ENCODE data around the gene GUCY2D. TPM values are rescaled to one million over a fixed set of nuclear protein-coding genes. Genes with fewer than 3 reads are reported as not detected.
A peak's percentile ranks its signal among the peaks of the same experiment; 100 is the strongest.

Gene GUCY2D
- total RNA-seq, 2 donors from 2014 or later: 1.2 to 1.6 TPM

GRCh38 chr17:7972131-7972785 lies 30.2 kb upstream of the GUCY2D start:
- Mint-ChIP-seq H3K4me1 (peaks cover 10% of the 10 kb centered on the region), H3K36me3 (ENCODE audit: low read depth) (peaks cover 15% of the 10 kb centered on the region), H3K4me3 (peak overlapping the region; percentile 31), H3K27me3 (ENCODE audit: insufficient read depth) (no peaks in the 10 kb centered on the region), H3K9me3 (peaks cover 40% of the 10 kb centered on the region), H3K27ac (peak overlapping the region; percentile 96)
- Histone ChIP-seq H3K4me3 (ENCODE audit: low read length) (peak overlapping the region; percentile 53), H3K9me3 (ENCODE audit: control insufficient read depth, low read length) (peaks cover 29% of the 10 kb centered on the region), H3K27ac (ENCODE audit: low read depth, low read length) (no peak overlapping the region), H3K9ac (ENCODE audit: extremely low read depth, low read length, poor library complexity, severe bottlenecking) (no peak overlapping the region), H3K27me3 (ENCODE audit: control insufficient read depth, insufficient read depth, low read length, poor library complexity, severe bottlenecking) (no peaks in the 10 kb centered on the region), H3K4me1 (ENCODE audit: control insufficient read depth, insufficient read depth, low read length) (no peaks in the 10 kb centered on the region), H3K36me3 (ENCODE audit: control insufficient read depth, insufficient read depth, low read length) (no peaks in the 10 kb centered on the region)
- WGBS, 2 experiments (ENCODE audit: insufficient coverage in 1 of 2, insufficient read length in 1 of 2): 80 to 89% methylated on average over 1 to 8 of the region's 8 CpGs
- peak; percentile 60 for TF ChIP-seq CTCF (conservative IDR thresholded peaks at IDR 0.05)
- no peak for DNase-seq

GRCh38 chr17:7974638-7975131 lies 27.7 kb upstream of the GUCY2D start:
- Histone ChIP-seq H3K4me1 (ENCODE audit: control insufficient read depth, insufficient read depth, low read length) (no peaks in the 10 kb centered on the region), H3K27ac (ENCODE audit: low read depth, low read length) (no peak overlapping the region), H3K9me3 (ENCODE audit: control insufficient read depth, low read length) (peaks cover 29% of the 10 kb centered on the region), H3K4me3 (ENCODE audit: low read length) (peak overlapping the region; percentile 68), H3K9ac (ENCODE audit: extremely low read depth, low read length, poor library complexity, severe bottlenecking) (no peak overlapping the region), H3K27me3 (ENCODE audit: control insufficient read depth, insufficient read depth, low read length, poor library complexity, severe bottlenecking) (no peaks in the 10 kb centered on the region), H3K36me3 (ENCODE audit: control insufficient read depth, insufficient read depth, low read length) (no peaks in the 10 kb centered on the region)
- Mint-ChIP-seq H3K9me3 (peaks cover 41% of the 10 kb centered on the region), H3K27ac (no peak overlapping the region), H3K4me1 (peaks cover 14% of the 10 kb centered on the region), H3K27me3 (ENCODE audit: insufficient read depth) (no peaks in the 10 kb centered on the region), H3K36me3 (ENCODE audit: low read depth) (peaks cover 11% of the 10 kb centered on the region), H3K4me3 (no peak overlapping the region)
- no peak for TF ChIP-seq CTCF (conservative IDR thresholded peaks at IDR 0.05)
- DNase-seq: no peak

GRCh38 chr17:7977039-7977438 lies 25.4 kb upstream of the GUCY2D start:
- peaks cover 43% of the 10 kb centered on the region for H3K9me3 Mint-ChIP-seq
- Histone ChIP-seq H3K36me3 (ENCODE audit: control insufficient read depth, insufficient read depth, low read length) (no peaks in the 10 kb centered on the region), H3K9me3 (ENCODE audit: control insufficient read depth, low read length) (peaks cover 29% of the 10 kb centered on the region), H3K4me3 (ENCODE audit: low read length) (no peak overlapping the region), H3K4me1 (ENCODE audit: control insufficient read depth, insufficient read depth, low read length) (no peaks in the 10 kb centered on the region), H3K9ac (ENCODE audit: extremely low read depth, low read length, poor library complexity, severe bottlenecking) (no peak overlapping the region), H3K27ac (ENCODE audit: low read depth, low read length) (no peak overlapping the region), H3K27me3 (ENCODE audit: control insufficient read depth, insufficient read depth, low read length, poor library complexity, severe bottlenecking) (no peaks in the 10 kb centered on the region)
- H3K36me3 Mint-ChIP-seq (ENCODE audit: low read depth): peaks cover 11% of the 10 kb centered on the region
- H3K4me3 Mint-ChIP-seq: no peak overlapping the region
- no peaks in the 10 kb centered on the region for H3K27me3 Mint-ChIP-seq (ENCODE audit: insufficient read depth)
- no peak for TF ChIP-seq CTCF (conservative IDR thresholded peaks at IDR 0.05)
- DNase-seq: peak; percentile 33
- H3K27ac Mint-ChIP-seq: no peak overlapping the region
- H3K4me1 Mint-ChIP-seq: peaks cover 13% of the 10 kb centered on the region
- 93 to 95% methylated on average over 3 to 4 of the region's 4 CpGs for WGBS, 2 experiments (ENCODE audit: insufficient coverage in 1 of 2, insufficient read length in 1 of 2)

Measured in endodermal cell (in vitro differentiated cells).